HUES64 (cell line): ENCODE measurements around the gene H19.

Experiments used
- H3K27ac ChIP-seq: 2 replicates; pipeline ENCODE4 v1.7.0; 2013; ENCODE audit warnings: low read depth, low read length, inconsistent platforms
- H3K27me3 ChIP-seq: 2 replicates; pipeline ENCODE4 v1.6.1; 2013; ENCODE audit warnings: mild to moderate bottlenecking, low read length; ENCODE audit not compliant: insufficient read depth
- H3K36me3 ChIP-seq: 2 replicates; pipeline ENCODE4 v1.6.1; 2013; ENCODE audit warnings: mild to moderate bottlenecking, low read length; ENCODE audit not compliant: insufficient read depth
- H3K4me1 ChIP-seq: 2 replicates; pipeline ENCODE4 v1.6.1; 2013; ENCODE audit warnings: mild to moderate bottlenecking, low read length, moderate library complexity; ENCODE audit not compliant: insufficient read depth
- H3K4me3 ChIP-seq: 2 replicates; pipeline ENCODE4 v1.5.1; 2013; ENCODE audit warnings: mild to moderate bottlenecking, low read length, moderate library complexity
- H3K9ac ChIP-seq: 2 replicates; pipeline ENCODE4 v1.6.1; 2013; ENCODE audit warnings: mild to moderate bottlenecking, low read depth, low read length
- H3K9me3 ChIP-seq: 2 replicates; pipeline ENCODE4 v1.6.1; 2013; ENCODE audit warnings: low read depth, low read length; ENCODE audit not compliant: insufficient read depth
- WGBS: fragments of 150-250, 120-280 bp; methylation state at CpG from one replicate; pipeline ENCODE4 v1.1.7; 2013; ENCODE audit warnings: missing lambda C conversion rate; 5-methylcytosine and 5-hydroxymethylcytosine counted together

The H19 gene

GRCh38 chr11:2002042-2002776 is 4.6 kb upstream of the H19 start:
- Histone ChIP-seq H3K36me3 (no peaks in the 10 kb centered on the region), H3K4me1 (no peaks in the 10 kb centered on the region), H3K27me3 (no peaks in the 10 kb centered on the region), H3K27ac (no peak overlapping the region), H3K9ac (no peak overlapping the region), H3K9me3 (no peaks in the 10 kb centered on the region), H3K4me3 (no peak overlapping the region)
- WGBS: no CpG with 5 or more reads among the region's 42 CpGs

- Histone ChIP-seq H3K4me3 (no peak overlapping the region), H3K27me3 (no peaks in the 10 kb centered on the region), H3K9me3 (no peaks in the 10 kb centered on the region), H3K27ac (no peak overlapping the region), H3K9ac (no peak overlapping the region), H3K36me3 (no peaks in the 10 kb centered on the region), H3K4me1 (no peaks in the 10 kb centered on the region)
- no CpG with 5 or more reads among the region's 15 CpGs for WGBS
Measured at GRCh38 chr11:1998861-1999260, 1.2 kb upstream of the H19 start.

GRCh38 chr11:1998290-1998689 is 648 bp upstream of the H19 start:
- Histone ChIP-seq H3K9me3 (no peaks in the 10 kb centered on the region), H3K4me1 (no peaks in the 10 kb centered on the region), H3K36me3 (no peaks in the 10 kb centered on the region), H3K27me3 (no peaks in the 10 kb centered on the region), H3K27ac (no peak overlapping the region), H3K9ac (no peak overlapping the region), H3K4me3 (no peak overlapping the region)
- WGBS: no CpG with 5 or more reads among the region's 28 CpGs

GRCh38 chr11:1994121-1994520 is 3.5 kb downstream of the H19 start:
- H3K9me3 ChIP-seq: no peaks in the 10 kb centered on the region
- no peaks in the 10 kb centered on the region for H3K27me3 ChIP-seq
- no CpG with 5 or more reads among the region's 13 CpGs for WGBS
- H3K4me1 ChIP-seq: no peaks in the 10 kb centered on the region
- no peaks in the 10 kb centered on the region for H3K36me3 ChIP-seq
- H3K27ac ChIP-seq: no peak overlapping the region
- no peak overlapping the region for H3K9ac ChIP-seq
- H3K4me3 ChIP-seq: no peak overlapping the region

GRCh38 chr11:1992111-1992510 is 5.5 kb downstream of the H19 start:
- WGBS: no CpG with 5 or more reads among the region's 26 CpGs
- Histone ChIP-seq H3K4me3 (no peak overlapping the region), H3K36me3 (no peaks in the 10 kb centered on the region), H3K4me1 (no peaks in the 10 kb centered on the region), H3K27ac (no peak overlapping the region), H3K9me3 (no peaks in the 10 kb centered on the region), H3K27me3 (no peaks in the 10 kb centered on the region), H3K9ac (no peak overlapping the region)

- Histone ChIP-seq H3K27me3 (no peaks in the 10 kb centered on the region), H3K27ac (no peak overlapping the region), H3K4me1 (no peaks in the 10 kb centered on the region), H3K4me3 (no peak overlapping the region), H3K9ac (no peak overlapping the region), H3K9me3 (no peaks in the 10 kb centered on the region), H3K36me3 (no peaks in the 10 kb centered on the region)
- WGBS: no CpG with 5 or more reads among the region's 29 CpGs
Measured at GRCh38 chr11:1990872-1991578, 6.6 kb downstream of the H19 start.

- H3K27ac ChIP-seq: no peak overlapping the region
- no peaks in the 10 kb centered on the region for H3K4me1 ChIP-seq
- no peaks in the 10 kb centered on the region for H3K36me3 ChIP-seq
- no peak overlapping the region for H3K4me3 ChIP-seq
- H3K9me3 ChIP-seq: no peaks in the 10 kb centered on the region
- no peak overlapping the region for H3K9ac ChIP-seq
- H3K27me3 ChIP-seq: no peaks in the 10 kb centered on the region
- no CpG with 5 or more reads among the region's 15 CpGs for WGBS
Measured at GRCh38 chr11:1989953-1990352, 7.7 kb downstream of the H19 start.

- Histone ChIP-seq H3K27me3 (no peaks in the 10 kb centered on the region), H3K4me1 (no peaks in the 10 kb centered on the region), H3K4me3 (no peak overlapping the region), H3K36me3 (no peaks in the 10 kb centered on the region), H3K9me3 (no peaks in the 10 kb centered on the region), H3K9ac (no peak overlapping the region), H3K27ac (no peak overlapping the region)
- 63% methylated on average over 9 of the region's 24 CpGs for WGBS
Measured at GRCh38 chr11:1988667-1989317, 8.8 kb downstream of the H19 start.

GRCh38 chr11:1988174-1988573 is 9.5 kb downstream of the H19 start:
- H3K27me3 ChIP-seq: no peaks in the 10 kb centered on the region
- H3K36me3 ChIP-seq: no peaks in the 10 kb centered on the region
- H3K4me3 ChIP-seq: no peak overlapping the region
- no peaks in the 10 kb centered on the region for H3K9me3 ChIP-seq
- no peak overlapping the region for H3K9ac ChIP-seq
- H3K4me1 ChIP-seq: no peaks in the 10 kb centered on the region
- no CpG with 5 or more reads among the region's 11 CpGs for WGBS
- H3K27ac ChIP-seq: no peak overlapping the region

GRCh38 chr11:1987024-1987423 is 10.6 kb downstream of the H19 start:
- Histone ChIP-seq H3K27ac (no peak overlapping the region), H3K4me1 (no peaks in the 10 kb centered on the region), H3K4me3 (no peak overlapping the region), H3K9me3 (no peaks in the 10 kb centered on the region), H3K27me3 (no peaks in the 10 kb centered on the region), H3K36me3 (no peaks in the 10 kb centered on the region), H3K9ac (no peak overlapping the region)
- WGBS: no CpG with 5 or more reads among the region's 6 CpGs

GRCh38 chr11:1983601-1983961 is 14.1 kb downstream of the H19 start:
- Histone ChIP-seq H3K36me3 (no peaks in the 10 kb centered on the region), H3K27ac (no peak overlapping the region), H3K9me3 (no peaks in the 10 kb centered on the region), H3K4me3 (no peak overlapping the region), H3K9ac (no peak overlapping the region), H3K4me1 (no peaks in the 10 kb centered on the region), H3K27me3 (no peaks in the 10 kb centered on the region)
- 94% methylated on average over 7 of the region's 12 CpGs for WGBS
